SK-N-MC (cell line): ENCODE data around the gene GREM1.

Experiments used
- EZH2 ChIP-seq: fragments of 200-600 bp; sonication (generic); IDR thresholded peaks from one replicate; pipeline ENCODE4 v1.6.1; 2017; ENCODE audit warnings: antibody characterized with exemption
- FOXP2 ChIP-seq: optimal IDR thresholded peaks from 2 replicates; pipeline ENCODE3; 2011; ENCODE audit warnings: mild to moderate bottlenecking, moderate library complexity; ENCODE audit not compliant: insufficient read depth; ENCODE audit errors: extremely low read length, control extremely low read depth
- POLR2AphosphoS5 ChIP-seq: IDR thresholded peaks from 2 replicates; pipeline ENCODE4 v1.6.1; 2012; ENCODE audit warnings: mild to moderate bottlenecking, low read depth, low read length, borderline replicate concordance

GRCh38 chr15:32738666-32739065 lies 20.9 kb downstream of the GREM1 start:
- TF ChIP-seq EZH2, result no peak
- TF ChIP-seq POLR2AphosphoS5, result no peak
- no peak for TF ChIP-seq FOXP2
